ENCODE results near the gene PGBD2. TPM values are rescaled to one million over a fixed set of nuclear protein-coding genes. Genes with fewer than 3 reads are reported as not detected.

PGBD2 gene
- total and polyA plus RNA-seq, 2 of the 4 experiments (the other 2 are of a cell fraction), result 4.8 to 6.8 TPM

GRCh38 chr1:248924696-248925532 is 18.9 kb downstream of the PGBD2 start:
- Histone ChIP-seq H3K9me1 (ENCODE audit: insufficient read depth, low read length) (peaks cover 3% of the 10 kb centered on the region; the same call in 1 of the 2 replicates), H2AFZ (replicated peaks; ENCODE audit: low read length, poor library complexity) (no peak overlapping the region), H3K79me1 (ENCODE audit: low read depth in 1 of 2, low read length in 2 of 2) (no peaks in the 10 kb centered on the region; a peak in 2 of 4 replicates), H3K18ac (ENCODE audit: low read depth, low read length) (no peak overlapping the region), H3K4ac (ENCODE audit: low read depth, low read length) (0 out of 2 replicates have a peak overlapping the region, but pooled peaks have one; percentile 4), H3K23ac (ENCODE audit: low read depth, low read length) (no peak overlapping the region), H2BK120ac (ENCODE audit: low read depth, low read length) (no peak overlapping the region), H2BK20ac (ENCODE audit: low read depth, low read length) (no peak overlapping the region), H3K9me3 (ENCODE audit: control insufficient read depth, insufficient read depth, low read length) (no peaks in the 10 kb centered on the region), H2AK5ac (ENCODE audit: low read depth, low read length) (no peak overlapping the region; the same call in 1 of the 2 replicates), H3K56ac (ENCODE audit: extremely low read depth, insufficient read depth, low read length) (no peak overlapping the region), H3K9ac (ENCODE audit: low read depth, low read length) (no peak overlapping the region; the same call in 1 of the 2 replicates), H3K27ac (ENCODE audit: insufficient read depth, low read length) (no peak overlapping the region), H2AK9ac (replicated peaks; ENCODE audit: low read depth, low read length, poor library complexity) (no peak overlapping the region), H3K4me2 (ENCODE audit: low read depth, low read length) (no peak overlapping the region), H4K91ac (ENCODE audit: insufficient read depth, low read depth, low read length) (no peak overlapping the region), H4K5ac (ENCODE audit: low read depth, low read length) (no peak overlapping the region), H3K27me3 (ENCODE audit: control insufficient read depth, insufficient read depth, low read length) (no peaks in the 10 kb centered on the region), H3K4me3 (ENCODE audit: insufficient read depth, low read depth, low read length) (no peak overlapping the region), H2BK15ac (ENCODE audit: low read depth, low read length) (no peak overlapping the region), H4K8ac (ENCODE audit: low read depth in 2 of 2, low read length in 2 of 2) (no peak overlapping the region), H3K14ac (replicated peaks; ENCODE audit: low read depth, low read length) (no peak overlapping the region), H2BK5ac (ENCODE audit: low read depth, low read length, poor library complexity, severe bottlenecking) (no peak overlapping the region), H4K20me1 (ENCODE audit: insufficient read depth, low read length) (no peaks in the 10 kb centered on the region), H3K36me3 (ENCODE audit: control insufficient read depth, insufficient read depth, low read length) (peaks cover 2% of the 10 kb centered on the region; the same call in 1 of the 2 replicates), H3K4me1 (ENCODE audit: control insufficient read depth, insufficient read depth, low read length) (peaks cover 8% of the 10 kb centered on the region)
- DNase-seq, result peak; percentile 39
- BruUV-seq (replicated peaks), result no TSS peak
- ChIA-PET CTCF (no interaction called here), POLR2A (ENCODE audit: unreplicated experiment) (no interaction called here)
- intact Hi-C loops (cut with micrococcal nuclease), result no loop called here
- in situ Hi-C loops (cut with MboI; ENCODE audit: low sequenced_read_pairs), result no loop called here
- no CpG with 5 or more reads among the region's 10 CpGs for WGBS, 2 experiments (ENCODE audit: extremely low coverage in 2 of 2, insufficient read length in 1 of 2)
- ATAC-seq (ENCODE audit: low read depth), result peak; percentile 78
- dilution Hi-C loops (cut with HindIII; ENCODE audit: low sequenced_read_pairs, unreplicated experiment), result no loop called here
- no peak for TF ChIP-seq FOS (IDR thresholded peaks at IDR 0.05; ENCODE audit: low read depth, low read length)
- TF ChIP-seq RAD21 (IDR thresholded peaks at IDR 0.05; ENCODE audit: low read length), result peak; percentile 49
- TF ChIP-seq POLR2A (IDR thresholded peaks at IDR 0.05; ENCODE audit: low read depth, low read length), result no peak
- TF ChIP-seq ELK1 (IDR thresholded peaks at IDR 0.05; ENCODE audit: borderline replicate concordance, low read depth, low read length), result no peak
- TF ChIP-seq USF2 (IDR thresholded peaks at IDR 0.05; ENCODE audit: low read depth, low read length), result no peak
- no peak for TF ChIP-seq MAFK (IDR thresholded peaks at IDR 0.05; ENCODE audit: low read depth, low read length)
- TF ChIP-seq RCOR1 (IDR thresholded peaks at IDR 0.05; ENCODE audit: insufficient replicate concordance, low read length), result no peak
- no peak for TF ChIP-seq CHD1 (IDR thresholded peaks at IDR 0.05; ENCODE audit: low read depth, low read length)
- no peak for TF ChIP-seq BHLHE40 (IDR thresholded peaks at IDR 0.05; ENCODE audit: low read depth, low read length)
- TF ChIP-seq NFE2L2 (IDR thresholded peaks at IDR 0.05; ENCODE audit: low read depth, low read length), result no peak
- TF ChIP-seq RFX5 (IDR thresholded peaks at IDR 0.05; ENCODE audit: low read depth, low read length), result no peak
- TF ChIP-seq MAZ (IDR thresholded peaks at IDR 0.05; ENCODE audit: borderline replicate concordance, low read depth, low read length), result no peak
- TF ChIP-seq CTCF (conservative IDR thresholded peaks at IDR 0.05; ENCODE audit: low read depth, low read length), result peak; percentile 61
- peak; percentile 35; the same call in 1 of the 2 replicates for TF ChIP-seq SMC3 (IDR thresholded peaks at IDR 0.05; ENCODE audit: low read depth, low read length)
- TF ChIP-seq MXI1 (IDR thresholded peaks at IDR 0.05; ENCODE audit: borderline replicate concordance, low read depth, low read length), result no peak

All from IMR-90 (cell line).